GM10248 (cell line): ENCODE measurements around the gene HOXD13.

ENCODE experiments used
- CTCF ChIA-PET: fragments of 300-600 bp; sonication (Branson Sonifier 250); formaldehyde crosslinking; extraction: SDS; loops from one replicate; lab custom pipeline; 2021; ENCODE audit warnings: antibody characterized with exemption; lab: Yijun Ruan, JAX
- POLR2A ChIA-PET: fragments of 350-650 bp; sonication (Branson Sonifier 250); formaldehyde crosslinking; extraction: SDS; loops from one replicate; lab custom pipeline; 2020; ENCODE audit warnings: antibody characterized with exemption; lab: Yijun Ruan, JAX
- DNase-seq: peaks from one replicate; pipeline ENCODE4 v3.0.0; 2012; ENCODE audit errors: extremely low spot score
- CTCF ChIP-seq: IDR thresholded peaks from 2 replicates; pipeline ENCODE4 v1.5.1; 2012; ENCODE audit warnings: mild to moderate bottlenecking, low read depth; ENCODE audit errors: extremely low read depth, missing control alignments, control extremely low read depth

HOXD13 gene

GRCh38 chr2:176076063-176076462, 16.5 kb upstream of the HOXD13 start:
- ChIA-PET POLR2A (no interaction called here), CTCF (interaction anchor here (1.7 kb wide), 1 partner anchor 51 kb away, joined by 7 read pairs; no protein-coding TSS in a partner anchor)
- TF ChIP-seq CTCF = no peak
- DNase-seq = no peak

- no peak for DNase-seq
- ChIA-PET POLR2A (no interaction called here), CTCF (interaction anchor here (1.4 to 1.7 kb wide), 2 partner anchors 21 to 50 kb away, joined by 4 to 7 read pairs; no protein-coding TSS in a partner anchor)
- no peak for TF ChIP-seq CTCF
Measured at GRCh38 chr2:176076796-176077195, 15.7 kb upstream of the HOXD13 start.

- CTCF ChIA-PET = no interaction called here
- no peak for DNase-seq
- POLR2A ChIA-PET = no interaction called here
- no peak for TF ChIP-seq CTCF
Measured at GRCh38 chr2:176078541-176079284, 13.8 kb upstream of the HOXD13 start.

GRCh38 chr2:176079285-176079830, 13.2 kb upstream of the HOXD13 start:
- CTCF ChIA-PET = no interaction called here

GRCh38 chr2:176079831-176080539, 12.5 kb upstream of the HOXD13 start:
- DNase-seq = peak; percentile 62

More at GRCh38 chr2:176079285-176079830, 13.2 kb upstream of the HOXD13 start:
- POLR2A ChIA-PET = no interaction called here
- no peak for TF ChIP-seq CTCF
- DNase-seq = no peak

More at GRCh38 chr2:176079831-176080539, 12.5 kb upstream of the HOXD13 start:
- POLR2A ChIA-PET = no interaction called here
- CTCF ChIA-PET = interaction anchor here (0.8 to 1.3 kb wide), 3 partner anchors 47 to 571 kb away, joined by 3 to 4 read pairs (median 3); no protein-coding TSS in a partner anchor
- TF ChIP-seq CTCF = peak; percentile 30
